ENCODE results near the gene GPR50.

The GPR50 gene

DNA sequence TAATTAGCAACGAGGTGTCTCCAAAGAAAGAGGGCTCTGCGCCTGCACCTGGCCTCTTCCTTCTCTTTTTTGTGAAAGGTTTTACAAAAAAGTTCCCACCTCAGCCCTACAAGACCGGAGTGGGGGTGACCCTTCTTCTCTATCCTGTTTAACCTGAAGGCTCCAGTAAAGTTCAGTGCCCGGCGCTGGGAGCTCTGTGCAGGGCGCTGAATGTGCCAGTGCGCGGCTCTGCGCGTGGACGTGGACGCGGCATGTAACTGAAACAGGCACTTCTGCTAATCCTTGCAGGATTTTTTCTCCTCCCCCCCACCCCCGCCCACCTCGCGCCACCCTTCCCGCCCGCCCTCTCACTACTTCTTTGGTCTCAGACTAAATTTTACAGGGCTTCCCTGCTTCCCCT lies 2.4 kb downstream of the GPR50 start:
- H3K27me3 ChIP-seq (ENCODE audit: low read depth), result peaks cover 67% of the 10 kb centered on the region
- H3K4me3 ChIP-seq, result no peak overlapping the region
- H3K9me3 ChIP-seq, result no peaks in the 10 kb centered on the region

DNA sequence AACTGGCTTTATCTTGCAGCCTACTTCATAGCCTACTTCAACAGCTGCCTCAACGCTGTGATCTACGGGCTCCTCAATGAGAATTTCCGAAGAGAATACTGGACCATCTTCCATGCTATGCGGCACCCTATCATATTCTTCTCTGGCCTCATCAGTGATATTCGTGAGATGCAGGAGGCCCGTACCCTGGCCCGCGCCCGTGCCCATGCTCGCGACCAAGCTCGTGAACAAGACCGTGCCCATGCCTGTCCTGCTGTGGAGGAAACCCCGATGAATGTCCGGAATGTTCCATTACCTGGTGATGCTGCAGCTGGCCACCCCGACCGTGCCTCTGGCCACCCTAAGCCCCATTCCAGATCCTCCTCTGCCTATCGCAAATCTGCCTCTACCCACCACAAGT lies 4.0 kb downstream of the GPR50 start:
- Histone ChIP-seq H3K36me3 (replicated peaks) (no peaks in the 10 kb centered on the region), H3K9me3 (no peaks in the 10 kb centered on the region), H3K4me1 (no peaks in the 10 kb centered on the region), H3K27me3 (ENCODE audit: low read depth) (peaks cover 59% of the 10 kb centered on the region), H3K4me3 (no peak overlapping the region)
- DNase-seq (ENCODE audit: low spot score in 2 of 2), result no peak
- in situ Hi-C loops (cut with MboI; ENCODE audit: low sequenced_read_pairs), result no loop called here

More for the DNA sequence above, 2.4 kb downstream of the GPR50 start:
- no peaks in the 10 kb centered on the region for H3K4me1 ChIP-seq
- in situ Hi-C loops (cut with MboI; ENCODE audit: low sequenced_read_pairs), result no loop called here
- H3K36me3 ChIP-seq (replicated peaks), result no peaks in the 10 kb centered on the region
- no peak for DNase-seq (ENCODE audit: low spot score in 2 of 2)

DNA sequence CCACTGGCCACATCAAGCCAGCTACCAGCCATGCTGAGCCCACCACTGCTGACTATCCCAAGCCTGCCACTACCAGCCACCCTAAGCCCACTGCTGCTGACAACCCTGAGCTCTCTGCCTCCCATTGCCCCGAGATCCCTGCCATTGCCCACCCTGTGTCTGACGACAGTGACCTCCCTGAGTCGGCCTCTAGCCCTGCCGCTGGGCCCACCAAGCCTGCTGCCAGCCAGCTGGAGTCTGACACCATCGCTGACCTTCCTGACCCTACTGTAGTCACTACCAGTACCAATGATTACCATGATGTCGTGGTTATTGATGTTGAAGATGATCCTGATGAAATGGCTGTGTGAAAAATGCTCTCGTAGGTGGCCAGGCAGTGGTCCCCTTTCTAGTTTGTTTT lies 4.7 kb downstream of the GPR50 start:
- no peak for DNase-seq (ENCODE audit: low spot score in 2 of 2)
- no peaks in the 10 kb centered on the region for H3K36me3 ChIP-seq (replicated peaks)
- no peak overlapping the region for H3K4me3 ChIP-seq
- H3K4me1 ChIP-seq, result no peaks in the 10 kb centered on the region
- in situ Hi-C loops (cut with MboI; ENCODE audit: low sequenced_read_pairs), result no loop called here
- no peaks in the 10 kb centered on the region for H3K9me3 ChIP-seq
- H3K27me3 ChIP-seq (ENCODE audit: low read depth), result peaks cover 52% of the 10 kb centered on the region

DNA sequence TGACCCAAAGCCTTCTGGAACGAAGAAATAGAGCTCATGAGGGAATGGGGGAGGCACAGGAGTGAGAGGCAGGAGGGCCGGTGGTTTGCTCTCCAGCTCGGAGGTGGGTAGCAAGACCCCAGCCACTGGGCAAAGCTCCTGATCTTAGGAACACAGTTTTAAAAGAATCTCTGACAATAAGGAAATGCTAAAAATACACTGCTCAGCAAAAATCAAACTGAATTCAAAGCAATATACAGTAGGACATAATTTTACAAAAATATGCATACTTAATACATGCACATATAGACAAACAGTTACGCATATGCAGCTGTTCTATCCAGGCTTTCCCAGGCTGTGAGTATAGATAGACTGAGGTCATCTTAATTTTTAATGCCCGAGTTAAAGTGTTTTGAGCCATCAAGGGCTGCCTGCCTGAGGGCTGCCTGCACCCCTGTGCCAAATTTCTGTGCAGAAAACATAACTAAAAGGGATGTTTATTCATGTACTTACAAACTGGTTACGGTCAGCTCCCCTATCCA lies 6.9 kb downstream of the GPR50 start:
- no peaks in the 10 kb centered on the region for H3K9me3 ChIP-seq
- no peaks in the 10 kb centered on the region for H3K36me3 ChIP-seq (replicated peaks)
- in situ Hi-C loops (cut with MboI; ENCODE audit: low sequenced_read_pairs), result no loop called here
- DNase-seq (ENCODE audit: low spot score in 2 of 2), result no peak
- no peak overlapping the region for H3K4me3 ChIP-seq
- H3K27me3 ChIP-seq (ENCODE audit: low read depth), result peaks cover 35% of the 10 kb centered on the region
- no peaks in the 10 kb centered on the region for H3K4me1 ChIP-seq

DNA sequence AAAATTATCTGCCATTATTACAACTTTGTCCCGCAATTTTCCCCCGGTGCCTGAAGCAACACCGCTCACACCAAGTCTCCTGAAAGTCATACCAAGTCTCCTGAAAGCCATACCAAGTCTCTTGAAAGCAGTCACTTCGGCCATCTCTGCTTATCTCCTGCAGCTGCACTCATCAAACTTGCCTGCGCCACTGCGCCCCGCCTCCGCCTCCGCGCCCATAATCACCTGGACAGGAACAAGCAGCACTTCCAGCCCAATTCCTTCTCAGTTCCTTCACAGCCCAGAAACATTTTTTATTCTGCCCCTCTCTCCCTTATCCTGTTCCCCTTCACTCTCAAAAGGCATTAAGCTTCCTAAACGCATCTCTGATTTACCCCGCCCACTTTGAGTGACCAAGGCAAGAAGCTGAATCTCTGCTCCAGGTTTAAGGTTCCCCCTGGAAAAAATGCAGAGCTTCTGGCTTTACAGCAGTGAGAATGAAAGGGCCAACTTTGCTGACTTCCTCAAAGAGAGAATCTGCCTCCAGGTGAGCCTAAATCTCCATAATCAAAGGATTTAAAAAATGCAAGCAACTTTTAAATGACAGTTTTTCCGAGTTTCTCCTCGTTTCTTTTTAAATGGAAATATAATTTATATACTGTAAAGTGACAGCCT lies 7.7 kb downstream of the GPR50 start:
- no peaks in the 10 kb centered on the region for H3K4me1 ChIP-seq
- H3K27me3 ChIP-seq (ENCODE audit: low read depth), result peaks cover 30% of the 10 kb centered on the region
- H3K36me3 ChIP-seq (replicated peaks), result no peaks in the 10 kb centered on the region
- in situ Hi-C loops (cut with MboI; ENCODE audit: low sequenced_read_pairs), result no loop called here
- H3K4me3 ChIP-seq, result no peak overlapping the region
- DNase-seq (ENCODE audit: low spot score in 2 of 2), result no peak
- no peaks in the 10 kb centered on the region for H3K9me3 ChIP-seq

DNA sequence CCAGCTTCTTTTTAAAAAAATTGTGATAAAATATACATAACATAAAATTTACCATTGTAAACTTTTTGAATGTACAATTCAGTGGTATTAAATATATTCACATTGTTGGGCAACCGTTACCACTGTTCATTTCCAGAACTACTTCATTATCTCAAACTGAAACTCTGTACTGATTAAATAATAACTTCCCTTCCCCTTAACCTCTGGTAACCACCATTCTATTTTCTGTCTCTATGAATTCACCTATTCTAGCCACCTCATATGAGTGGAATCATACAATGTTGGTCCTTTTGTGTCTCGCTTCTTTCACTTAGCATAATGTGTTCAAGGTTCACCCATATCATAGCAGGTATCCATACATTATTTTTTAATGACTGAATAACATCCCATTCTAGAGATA lies 8.3 kb downstream of the GPR50 start:
- H3K4me1 ChIP-seq, result no peaks in the 10 kb centered on the region
- peaks cover 23% of the 10 kb centered on the region for H3K27me3 ChIP-seq (ENCODE audit: low read depth)
- no peak overlapping the region for H3K4me3 ChIP-seq
- no peak for DNase-seq (ENCODE audit: low spot score in 2 of 2)
- H3K36me3 ChIP-seq (replicated peaks), result no peaks in the 10 kb centered on the region
- H3K9me3 ChIP-seq, result no peaks in the 10 kb centered on the region
- in situ Hi-C loops (cut with MboI; ENCODE audit: low sequenced_read_pairs), result no loop called here

DNA sequence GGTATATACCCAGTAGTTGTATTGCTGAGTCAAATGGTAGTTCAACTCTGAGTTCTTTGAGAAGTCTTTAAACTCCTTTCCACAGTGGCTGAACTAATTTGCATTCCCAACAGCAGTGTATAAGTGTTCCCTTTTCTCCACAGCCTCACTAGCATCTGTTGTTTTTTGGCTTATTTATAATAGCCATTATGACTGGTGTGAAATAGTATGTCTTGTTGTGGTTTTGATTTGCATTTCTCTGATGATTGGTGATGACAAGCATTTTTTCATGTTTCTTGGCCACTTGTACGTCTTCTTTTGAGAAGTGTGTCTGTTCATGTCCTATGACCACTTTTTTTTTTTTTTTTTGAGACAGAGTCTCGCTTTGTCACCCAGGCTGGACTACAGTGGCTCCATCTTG lies 30.5 kb downstream of the GPR50 start:
- no peak for DNase-seq (ENCODE audit: low spot score in 2 of 2)
- H3K36me3 ChIP-seq (replicated peaks), result no peaks in the 10 kb centered on the region

DNA sequence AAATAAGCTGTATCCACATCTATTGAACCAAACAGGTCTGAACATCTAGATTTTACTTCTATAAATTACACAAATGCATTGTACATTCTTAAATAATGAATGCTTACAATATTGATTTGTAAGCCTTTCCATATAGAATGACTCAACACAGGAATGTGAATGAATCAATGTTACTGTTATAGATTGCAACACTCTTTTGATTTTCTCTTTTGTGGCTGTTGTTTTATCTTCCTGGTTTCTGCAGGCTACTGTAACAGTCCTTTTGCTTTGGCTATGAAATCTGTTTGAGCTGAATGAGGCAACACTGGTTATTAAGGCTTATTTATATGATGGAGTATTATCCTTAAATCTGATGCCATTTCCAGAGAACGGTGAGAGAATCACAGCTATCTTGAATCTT lies 49.5 kb downstream of the GPR50 start:
- Histone ChIP-seq H3K4me3 (no peak overlapping the region), H3K9me3 (no peaks in the 10 kb centered on the region), H3K27me3 (ENCODE audit: low read depth) (peaks cover 13% of the 10 kb centered on the region), H3K36me3 (replicated peaks) (no peaks in the 10 kb centered on the region), H3K4me1 (no peaks in the 10 kb centered on the region)
- in situ Hi-C loops (cut with MboI; ENCODE audit: low sequenced_read_pairs), result no loop called here
- DNase-seq (ENCODE audit: low spot score in 2 of 2), result no peak

More for the DNA sequence above, 30.5 kb downstream of the GPR50 start:
- Histone ChIP-seq H3K9me3 (no peaks in the 10 kb centered on the region), H3K4me3 (no peak overlapping the region), H3K4me1 (no peaks in the 10 kb centered on the region), H3K27me3 (ENCODE audit: low read depth) (no peaks in the 10 kb centered on the region)
- in situ Hi-C loops (cut with MboI; ENCODE audit: low sequenced_read_pairs), result no loop called here

DNA sequence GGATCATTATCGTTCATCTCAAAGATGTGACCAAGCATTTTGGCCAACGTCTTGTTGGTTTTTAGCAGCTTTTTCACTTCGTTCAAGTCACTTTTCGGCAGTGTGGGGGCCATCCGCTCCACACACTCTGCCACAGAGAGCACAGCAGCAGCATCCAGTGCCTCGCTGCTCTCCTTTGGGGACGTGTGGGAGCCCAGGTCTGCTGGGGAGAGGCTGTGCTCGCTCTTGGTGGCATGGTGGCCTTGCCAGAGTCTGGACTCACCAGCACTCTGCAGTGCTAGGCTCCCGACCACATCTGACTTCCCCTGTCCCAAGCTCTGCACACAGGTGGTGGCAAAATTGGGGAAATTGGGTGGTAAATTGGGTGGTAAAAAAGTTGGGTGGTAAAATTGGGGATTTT lies 50.6 kb downstream of the GPR50 start:
- Histone ChIP-seq H3K36me3 (replicated peaks) (no peaks in the 10 kb centered on the region), H3K4me3 (no peak overlapping the region), H3K27me3 (ENCODE audit: low read depth) (peaks cover 13% of the 10 kb centered on the region), H3K9me3 (no peaks in the 10 kb centered on the region), H3K4me1 (no peaks in the 10 kb centered on the region)
- no peak for DNase-seq (ENCODE audit: low spot score in 2 of 2)
- in situ Hi-C loops (cut with MboI; ENCODE audit: low sequenced_read_pairs), result no loop called here

DNA sequence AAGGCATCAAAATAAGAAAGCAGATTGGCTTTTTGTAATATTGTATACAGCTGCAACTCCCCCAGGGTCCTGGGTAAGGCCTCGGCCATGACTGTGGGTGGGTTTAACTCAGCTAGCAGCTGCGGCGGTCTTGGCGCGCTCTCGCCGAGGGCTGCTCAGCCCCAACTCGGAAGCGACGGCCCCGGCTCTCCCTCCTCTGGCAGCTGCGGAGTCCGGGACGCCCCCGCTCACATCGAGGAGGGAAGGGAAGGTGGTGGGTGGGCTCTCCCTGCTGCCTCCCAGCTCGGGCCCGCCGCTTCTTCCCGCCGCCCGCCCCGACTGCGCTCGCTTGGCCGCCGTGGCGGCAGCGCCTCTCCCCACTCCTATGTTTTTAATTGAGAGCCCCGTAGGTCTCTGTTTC lies 51.2 kb downstream of the GPR50 start:
- Histone ChIP-seq H3K9me3 (no peaks in the 10 kb centered on the region), H3K27me3 (ENCODE audit: low read depth) (peaks cover 13% of the 10 kb centered on the region), H3K36me3 (replicated peaks) (no peaks in the 10 kb centered on the region), H3K4me3 (no peak overlapping the region), H3K4me1 (no peaks in the 10 kb centered on the region)
- DNase-seq (ENCODE audit: low spot score in 2 of 2), result no peak
- in situ Hi-C loops (cut with MboI; ENCODE audit: low sequenced_read_pairs), result no loop called here

DNA sequence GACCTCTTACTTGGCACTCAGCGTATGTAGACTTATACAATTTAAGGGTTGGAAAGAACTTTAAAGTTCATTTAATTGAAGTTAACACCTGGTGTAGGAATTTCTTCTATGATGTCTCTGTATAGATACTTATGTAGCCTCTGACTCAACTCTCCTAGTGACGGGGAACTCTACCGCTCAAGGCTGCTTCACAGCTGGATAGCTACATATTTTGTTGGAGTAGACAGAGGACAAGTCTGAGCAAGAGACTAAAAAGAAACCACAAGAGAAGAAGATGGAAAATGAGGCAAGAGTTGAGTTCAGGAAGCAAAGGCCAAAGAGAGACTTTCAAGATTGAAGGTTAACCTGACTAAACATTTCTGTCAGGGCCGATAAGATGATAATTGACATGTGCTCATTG lies 52.6 kb downstream of the GPR50 start:
- in situ Hi-C loops (cut with MboI; ENCODE audit: low sequenced_read_pairs), result no loop called here
- H3K27me3 ChIP-seq (ENCODE audit: low read depth), result peaks cover 13% of the 10 kb centered on the region
- DNase-seq (ENCODE audit: low spot score in 2 of 2), result no peak
- no peak overlapping the region for H3K4me3 ChIP-seq
- no peaks in the 10 kb centered on the region for H3K36me3 ChIP-seq (replicated peaks)
- no peaks in the 10 kb centered on the region; the same call in 1 of the 2 replicates for H3K4me1 ChIP-seq
- H3K9me3 ChIP-seq, result no peaks in the 10 kb centered on the region

All from HAP-1 (cell line).